NCI-H69 (cell line): ENCODE results near the gene PRM3.
"Not testable (repeated sequence)": the region's sequence is repeated elsewhere in the genome, so short reads cannot be mapped to it uniquely, and the experiment has no call there.

Experiments used
- DNase-seq: peaks from one replicate; lab custom pipeline; 2025; lab: John Stamatoyannopoulos, UW

Gene PRM3

DNA sequence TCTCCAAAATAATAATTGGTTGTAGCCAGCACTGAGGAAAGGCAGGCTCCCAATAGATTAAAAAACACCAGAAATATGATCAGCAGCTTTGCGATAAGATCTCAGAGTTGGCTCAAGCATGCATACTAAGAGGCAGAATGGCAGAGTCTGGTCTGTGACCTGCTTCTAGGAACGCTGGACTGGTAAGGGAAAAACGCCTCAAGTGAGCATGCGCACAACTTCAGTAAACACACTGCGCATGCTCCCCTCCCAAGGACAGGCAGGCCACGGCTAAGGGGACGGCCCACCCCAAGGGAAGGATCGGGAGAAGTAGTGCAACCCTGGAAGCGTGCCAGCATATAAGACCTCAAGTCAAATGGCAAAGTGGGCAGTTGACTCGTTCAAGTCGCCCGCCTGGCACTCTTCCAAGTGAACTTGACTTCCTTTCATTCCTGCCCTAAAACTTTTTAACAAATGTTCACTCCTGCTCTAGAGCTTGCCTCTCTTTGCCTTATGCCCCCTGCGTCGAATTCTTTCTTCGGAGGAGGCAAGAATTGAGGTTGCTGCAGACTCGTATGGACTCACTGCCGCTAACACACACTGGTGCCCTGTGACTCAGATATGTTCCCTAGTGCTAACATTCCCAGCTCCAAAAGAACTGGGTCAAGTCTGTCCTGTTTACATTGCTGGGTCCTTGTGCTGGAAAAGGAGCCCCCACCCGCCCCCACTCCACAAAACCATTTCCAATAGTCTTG, 30.1 kb upstream of the PRM3 start:
- DNase-seq, result peak; percentile 55

DNA sequence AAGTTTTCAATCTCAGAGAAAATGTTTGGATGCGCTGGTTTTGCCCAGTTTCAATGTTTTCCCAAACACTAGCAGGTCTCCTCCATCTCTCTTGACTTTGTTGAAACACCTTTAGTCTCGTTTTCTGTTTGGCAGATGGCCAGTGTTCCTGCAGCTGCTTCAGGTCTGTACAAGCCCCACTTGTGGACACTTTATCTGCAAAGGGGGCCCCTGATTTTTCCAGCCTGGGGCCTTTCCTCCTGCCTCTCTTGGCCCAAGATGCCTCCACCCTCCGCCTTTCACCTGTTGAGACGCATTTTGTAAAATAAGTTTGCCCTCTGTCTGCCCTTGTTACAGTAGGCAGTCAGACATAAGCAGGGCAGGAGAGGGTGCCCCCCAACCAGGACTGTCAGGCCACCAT, 29.5 kb upstream of the PRM3 start:
- DNase-seq, result peak; percentile 83

DNA sequence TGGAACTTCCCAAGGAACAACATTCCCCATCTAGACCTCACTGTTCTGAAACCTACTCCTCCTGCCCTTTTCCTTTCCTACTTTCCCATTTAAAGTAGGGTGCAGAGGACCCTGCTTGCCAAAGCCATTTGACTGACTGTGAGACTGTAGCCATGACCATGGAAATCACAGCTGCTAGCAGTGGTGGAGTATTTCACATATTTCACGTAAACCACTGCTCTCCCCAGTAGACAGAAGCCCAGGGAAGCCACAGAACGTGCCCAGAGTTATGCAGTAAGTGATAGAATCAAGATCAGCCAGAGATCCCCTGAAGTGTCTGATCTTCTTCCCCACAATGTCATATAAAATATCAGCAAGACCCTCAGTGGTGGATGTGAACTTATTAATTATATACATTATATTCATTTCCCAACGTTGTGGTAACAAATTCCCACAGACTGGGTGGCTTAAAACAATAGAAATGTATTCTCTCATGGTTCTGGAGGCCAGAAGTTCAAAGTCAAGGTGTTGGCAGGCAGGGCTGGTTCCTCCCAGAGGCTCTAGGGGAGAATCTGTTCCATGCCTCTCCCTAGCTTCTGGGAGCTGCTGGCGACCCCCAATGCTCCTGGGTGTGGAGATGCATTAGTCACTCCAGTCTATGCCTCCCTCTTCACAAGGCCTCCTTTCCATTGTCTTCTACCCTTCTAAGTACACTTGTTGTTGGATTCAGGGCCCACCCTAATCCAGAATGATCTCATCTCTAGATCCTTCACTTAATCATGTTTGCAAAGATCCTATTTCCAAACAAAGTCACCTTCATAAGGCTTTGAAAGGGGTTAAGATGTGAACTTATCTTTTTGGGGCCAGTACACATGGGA, 28.4 kb upstream of the PRM3 start:
- no peak for DNase-seq

DNA sequence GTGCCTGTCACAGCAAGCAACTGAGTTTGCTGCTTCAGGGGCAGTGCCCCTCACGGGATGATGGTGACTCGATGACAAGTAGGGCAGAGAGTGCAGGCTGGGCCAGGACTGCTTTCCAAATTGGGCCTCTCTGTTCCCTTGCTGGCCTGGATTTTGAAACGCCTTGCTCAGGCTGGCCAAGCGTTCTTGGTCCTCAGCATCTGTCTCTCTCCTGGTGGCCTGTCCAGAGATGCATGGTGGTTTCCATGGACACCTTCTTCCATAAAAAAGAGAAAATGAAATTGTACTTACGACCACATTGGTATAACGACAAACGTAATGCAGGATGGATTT, 27.1 kb upstream of the PRM3 start:
- no peak for DNase-seq

DNA sequence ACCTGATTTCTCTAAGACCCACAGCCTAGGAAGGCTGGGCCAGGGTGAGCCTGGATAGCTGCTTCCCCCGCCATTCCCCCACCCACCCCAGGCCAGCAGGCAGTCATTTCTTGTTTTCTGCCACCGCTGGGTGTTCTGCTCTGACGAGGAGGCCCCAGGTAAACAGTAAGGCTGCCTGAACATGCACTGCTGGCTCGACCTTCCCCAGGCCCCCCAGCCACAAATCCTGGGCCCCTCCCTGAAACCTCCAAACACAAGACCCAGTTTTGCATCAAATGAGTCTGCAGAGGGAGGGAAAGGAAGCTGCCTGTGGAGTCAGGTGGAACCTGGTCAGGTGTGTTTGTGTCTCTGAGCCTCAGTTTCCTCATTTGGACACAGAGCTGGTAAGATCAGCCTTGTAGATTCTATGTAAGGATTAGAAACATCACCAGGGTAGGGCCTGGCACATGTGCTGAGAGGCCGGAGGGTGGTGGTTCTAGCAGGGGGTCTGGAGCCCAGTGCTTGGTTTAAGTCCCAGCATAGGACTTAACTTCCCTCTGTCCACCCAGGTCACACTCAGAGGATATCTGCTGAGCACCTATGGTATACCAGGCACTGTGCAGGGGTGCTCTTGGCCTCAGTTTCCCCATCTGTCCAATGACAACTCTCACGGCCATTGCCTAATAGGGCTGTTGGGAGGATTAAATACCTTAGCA, 26.6 kb upstream of the PRM3 start:
- DNase-seq, result no peak

DNA sequence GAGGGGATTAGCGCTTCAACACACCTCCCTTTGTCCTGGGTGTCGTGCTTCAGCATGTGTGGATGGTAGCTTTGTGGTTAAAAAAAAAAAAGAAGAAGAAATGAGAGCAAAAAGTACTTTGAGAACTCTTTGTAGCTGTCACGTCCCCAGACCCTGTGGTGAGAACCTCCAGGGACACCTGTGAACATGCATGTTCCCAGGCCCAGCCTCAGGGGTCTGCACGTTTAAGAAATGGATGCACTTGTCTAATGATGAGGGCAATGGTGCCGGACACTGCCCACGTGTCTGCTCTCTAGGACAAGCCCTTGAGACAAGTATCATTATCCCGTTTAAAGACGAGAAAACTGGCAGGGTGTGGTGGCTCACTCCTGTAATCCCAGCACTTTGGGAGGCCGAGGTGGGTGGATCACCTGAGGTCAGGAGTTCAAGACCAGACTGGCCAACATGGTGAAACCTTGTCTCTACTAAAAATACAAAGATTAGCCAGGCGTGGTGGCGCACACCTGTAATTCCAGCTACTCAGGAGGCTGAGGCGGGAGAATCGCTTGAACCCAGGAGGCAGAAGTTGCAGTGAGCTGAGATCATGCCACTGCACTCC, 25.6 kb upstream of the PRM3 start:
- not testable (repeated sequence) for DNase-seq

DNA sequence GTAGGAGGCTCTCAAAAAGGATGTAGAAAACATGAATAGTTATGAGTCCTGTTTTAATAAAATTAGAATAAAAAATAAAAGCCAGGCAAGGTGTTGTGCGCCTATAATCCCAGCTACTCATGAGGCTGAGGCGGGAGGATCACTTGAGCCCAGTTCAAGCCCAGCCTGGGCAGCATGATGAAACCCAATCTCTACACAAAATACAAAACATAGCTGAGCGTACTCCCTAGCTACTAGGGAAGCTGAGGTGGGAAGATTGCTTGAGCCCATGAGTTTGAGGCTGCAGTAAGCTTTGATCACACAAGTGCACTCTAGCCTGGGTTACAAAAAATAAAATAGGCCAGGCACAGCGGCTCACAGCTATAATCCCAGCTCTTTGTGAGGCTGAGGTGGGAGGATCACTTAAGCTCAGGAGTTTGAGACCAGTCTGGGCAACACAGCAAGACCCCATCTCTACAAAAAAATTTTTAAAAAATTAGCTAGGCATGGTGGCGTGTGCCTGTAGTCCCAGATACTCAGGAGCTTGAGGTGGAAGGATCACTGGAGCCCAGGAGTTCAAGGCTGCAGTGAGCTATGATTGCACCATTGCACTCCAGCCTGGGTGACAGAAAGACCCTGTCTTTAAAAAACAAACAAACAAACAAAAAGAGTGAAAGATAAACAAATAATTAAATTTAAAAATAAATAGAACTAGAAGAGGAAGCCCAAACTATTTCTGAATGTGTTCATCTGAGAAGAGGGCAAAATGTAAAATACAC, 24.9 kb upstream of the PRM3 start:
- no peak for DNase-seq

DNA sequence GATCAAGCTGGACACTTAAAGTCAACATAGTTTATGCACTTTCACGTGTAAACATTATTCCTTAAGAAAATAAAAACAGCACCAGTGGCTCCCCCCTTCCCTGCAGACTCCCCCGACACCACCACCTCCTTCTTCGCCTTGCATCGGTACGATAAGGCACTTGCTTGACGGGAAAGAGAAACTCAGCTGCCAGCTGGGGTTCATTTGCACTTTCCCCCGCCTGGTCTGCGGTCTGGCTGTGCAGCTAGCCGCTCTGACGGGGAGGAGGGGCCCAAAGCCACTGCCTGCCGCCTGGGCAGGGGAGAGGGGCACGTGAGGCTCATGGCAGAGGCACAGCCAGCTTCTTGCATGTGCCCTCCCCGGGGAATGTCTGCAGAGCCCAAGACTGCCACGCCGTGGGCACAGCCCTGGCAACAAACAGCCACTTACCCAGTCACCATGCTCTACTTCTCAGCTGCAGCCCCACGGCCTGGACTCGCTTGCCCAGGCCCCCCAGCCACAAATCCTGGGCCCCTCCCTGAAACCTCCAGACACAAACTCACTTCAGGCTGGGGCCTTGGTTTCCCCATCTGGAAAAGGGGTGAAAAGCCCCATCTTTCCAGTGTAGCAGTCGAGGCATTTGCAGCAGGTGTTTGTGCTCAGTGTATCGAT, 24.2 kb upstream of the PRM3 start:
- peak; percentile 95 for DNase-seq

DNA sequence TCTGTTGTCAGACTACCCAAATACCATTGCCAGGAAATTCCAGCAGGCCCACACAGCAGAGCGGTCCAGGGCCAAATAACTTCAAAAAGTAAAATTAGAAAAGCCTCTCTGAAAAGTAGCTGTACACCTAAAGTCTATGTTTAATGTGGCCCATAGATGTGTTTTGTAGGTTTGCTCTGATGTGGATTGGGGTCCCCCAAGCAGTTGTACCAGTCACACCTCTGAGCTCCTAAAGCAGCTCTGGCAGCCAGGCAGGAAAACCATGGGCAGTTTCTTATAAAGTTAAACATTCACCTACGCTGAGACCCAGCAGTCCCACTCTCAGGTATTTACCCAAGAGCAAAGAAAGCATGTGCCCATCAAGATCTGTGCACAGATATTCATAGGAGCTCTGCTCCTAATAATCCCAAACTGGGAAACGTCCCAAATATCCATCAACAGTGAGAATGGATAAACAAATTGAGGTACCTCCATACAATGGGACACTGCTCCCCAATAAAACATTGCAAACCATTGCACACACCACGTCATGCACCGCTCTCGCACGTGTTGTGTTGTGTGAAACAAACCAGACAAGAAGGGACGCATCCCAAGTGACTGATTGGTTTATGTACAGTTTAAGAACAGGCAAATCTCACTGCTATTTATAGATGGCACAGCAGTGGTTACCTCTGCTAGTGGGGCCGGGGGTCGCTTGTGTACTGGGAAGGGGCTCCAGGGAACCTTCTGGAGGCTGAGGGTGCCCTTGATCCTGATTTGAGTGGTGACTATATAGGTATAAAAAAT, 23.5 kb upstream of the PRM3 start:
- no peak for DNase-seq

DNA sequence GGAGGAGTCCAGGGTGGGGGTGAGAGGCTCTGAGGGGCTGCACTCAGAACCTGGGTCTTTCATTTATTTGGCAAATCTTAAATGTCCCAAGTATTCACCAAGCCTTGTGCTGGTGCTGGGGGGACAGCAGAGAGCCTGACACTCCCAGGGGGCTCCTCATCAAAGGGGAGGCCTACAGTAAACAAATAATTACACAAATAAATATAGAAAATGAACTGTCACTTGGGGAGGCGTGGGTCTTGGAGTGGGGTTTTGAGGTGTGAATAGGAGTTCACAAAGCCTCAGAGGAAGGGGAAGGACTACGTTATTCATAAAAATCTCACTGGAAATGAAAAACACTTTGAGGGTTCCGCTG, 22.9 kb upstream of the PRM3 start:
- DNase-seq, result no peak

DNA sequence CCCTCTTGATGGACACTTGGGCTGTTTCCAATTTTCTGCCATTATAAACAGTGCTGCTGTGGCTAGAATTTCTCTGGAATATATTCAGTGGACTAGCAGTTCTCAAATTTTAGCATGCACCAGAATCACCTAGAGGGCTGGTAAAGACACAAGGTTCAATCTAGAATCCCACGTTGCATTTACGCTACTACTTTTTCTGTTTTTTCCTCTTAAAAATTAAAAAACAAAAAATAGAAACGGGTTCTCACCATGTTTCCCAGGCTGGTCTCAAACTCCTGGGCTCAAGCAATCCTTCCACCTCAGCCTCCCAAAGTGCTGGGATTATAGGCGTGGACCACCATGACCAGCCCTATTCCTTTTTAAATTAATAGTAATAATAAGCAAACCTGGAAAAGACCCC, 22.2 kb upstream of the PRM3 start:
- peak; percentile 15 for DNase-seq

DNA sequence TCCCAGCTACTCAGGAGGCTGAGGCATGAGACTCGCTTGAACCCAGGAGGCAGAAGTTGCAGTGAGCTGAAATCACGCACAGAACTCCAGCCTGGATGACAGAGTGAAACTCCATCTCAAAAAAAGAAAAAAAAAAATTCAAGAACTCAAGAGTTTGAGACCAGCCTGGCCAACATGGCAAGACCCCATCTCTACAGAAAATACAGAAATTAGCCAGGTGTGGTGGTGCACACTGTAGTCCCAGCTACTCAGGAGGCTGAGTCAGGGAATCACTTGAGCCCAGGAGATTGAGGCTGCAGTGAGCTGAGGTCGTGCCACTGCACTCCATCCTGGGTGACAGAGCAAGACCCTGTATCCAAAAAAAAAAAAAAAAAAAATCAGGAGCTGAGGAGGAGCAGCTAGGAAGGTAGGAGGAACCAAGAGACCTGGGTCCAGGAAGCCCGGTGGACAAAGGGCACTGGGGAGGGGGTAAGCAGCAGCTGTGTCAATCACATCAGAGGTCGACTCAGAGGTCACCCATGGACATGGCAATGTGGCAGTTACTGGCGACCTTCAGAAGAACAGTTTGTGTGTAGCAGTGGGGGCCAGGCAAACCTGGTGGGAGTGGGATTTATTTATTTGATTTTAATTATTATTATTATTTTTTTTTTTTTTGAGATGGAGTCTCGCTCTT, 18.8 kb upstream of the PRM3 start:
- DNase-seq, result no peak

DNA sequence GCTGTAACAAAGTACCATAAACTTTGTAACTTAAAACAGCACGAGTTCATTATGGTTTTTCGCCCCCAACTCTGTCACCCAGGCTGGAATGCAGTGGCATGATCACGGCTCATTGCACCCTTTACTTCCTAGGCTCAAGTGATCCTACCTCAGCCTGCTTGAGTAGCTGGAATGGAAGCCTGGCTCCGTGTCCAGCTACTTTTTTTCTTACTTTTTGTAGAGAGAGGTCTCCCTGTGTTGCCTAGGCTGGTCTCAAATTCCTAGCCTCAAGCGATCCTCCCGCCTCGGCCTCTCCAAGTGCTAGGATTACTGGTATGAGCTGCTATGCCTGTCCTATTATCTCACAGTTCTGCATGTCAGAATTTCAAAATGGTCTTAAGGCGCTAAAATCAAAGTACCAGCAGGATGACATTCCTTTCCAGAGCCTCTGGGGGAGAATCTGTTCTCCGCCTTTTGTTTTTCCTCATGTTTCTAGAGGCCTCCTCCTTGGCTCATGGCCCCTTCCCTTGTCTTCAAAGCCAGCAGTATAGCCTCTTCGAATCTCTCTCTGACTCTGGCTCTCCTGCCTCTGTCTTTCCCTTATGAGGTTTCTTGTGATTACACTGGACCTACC, 17.8 kb upstream of the PRM3 start:
- no peak for DNase-seq

DNA sequence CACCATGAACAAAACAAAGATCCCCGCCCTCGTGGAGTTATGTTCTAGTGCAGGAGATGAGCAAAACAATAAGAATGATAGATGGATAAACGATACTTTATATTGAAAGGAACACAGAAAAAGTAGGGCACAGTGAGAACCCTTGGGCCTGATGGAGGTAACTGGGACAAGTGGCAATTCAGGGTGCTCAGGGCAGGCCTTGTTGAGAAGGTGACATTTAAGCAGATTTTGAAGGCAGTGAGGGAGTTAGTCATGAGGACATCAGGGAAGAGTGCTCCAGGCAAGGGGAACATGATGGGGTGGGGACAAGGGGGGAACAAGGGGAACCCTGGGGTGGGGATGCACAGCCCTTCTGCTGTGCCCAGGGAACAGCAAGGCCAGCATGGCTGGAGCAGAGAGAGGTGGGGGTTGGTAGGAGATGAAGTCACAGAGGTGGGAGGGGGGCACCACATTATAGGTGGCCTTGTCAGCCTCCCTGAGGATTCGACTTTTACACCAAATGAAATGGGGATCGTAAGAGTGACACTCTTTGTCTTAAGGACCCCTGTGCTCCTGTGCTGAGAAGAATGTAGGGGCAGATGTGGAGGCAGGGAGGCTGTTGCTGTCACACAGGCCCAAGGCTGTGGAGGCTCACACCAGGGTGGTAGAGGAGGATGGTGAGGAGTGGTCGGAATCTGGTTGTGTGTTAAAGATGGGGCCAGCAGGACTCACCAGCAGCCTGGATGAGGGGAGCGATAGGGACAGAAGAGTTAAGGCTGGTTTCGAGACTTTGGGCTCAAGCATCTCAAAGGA, 16.9 kb upstream of the PRM3 start:
- no peak for DNase-seq

DNA sequence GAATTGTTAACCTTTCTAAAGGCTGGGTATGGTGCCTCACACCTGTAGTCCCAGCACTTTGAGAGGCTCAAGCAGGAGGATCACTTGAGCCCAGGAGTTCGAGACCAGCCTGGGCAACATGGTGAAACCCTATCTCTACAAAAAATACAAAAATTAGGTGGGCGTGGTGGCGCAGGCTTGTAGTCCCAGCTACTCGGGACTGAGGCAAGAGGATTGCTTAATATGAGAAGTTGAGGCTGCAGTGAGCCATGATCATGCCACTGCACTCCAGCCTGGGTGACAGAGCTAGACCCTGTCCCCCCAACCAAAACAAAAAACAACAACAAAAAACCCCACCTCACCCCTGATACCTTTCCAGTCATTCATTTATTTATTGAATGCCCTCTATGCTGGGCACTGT, 16.3 kb upstream of the PRM3 start:
- not testable (repeated sequence) for DNase-seq

DNA sequence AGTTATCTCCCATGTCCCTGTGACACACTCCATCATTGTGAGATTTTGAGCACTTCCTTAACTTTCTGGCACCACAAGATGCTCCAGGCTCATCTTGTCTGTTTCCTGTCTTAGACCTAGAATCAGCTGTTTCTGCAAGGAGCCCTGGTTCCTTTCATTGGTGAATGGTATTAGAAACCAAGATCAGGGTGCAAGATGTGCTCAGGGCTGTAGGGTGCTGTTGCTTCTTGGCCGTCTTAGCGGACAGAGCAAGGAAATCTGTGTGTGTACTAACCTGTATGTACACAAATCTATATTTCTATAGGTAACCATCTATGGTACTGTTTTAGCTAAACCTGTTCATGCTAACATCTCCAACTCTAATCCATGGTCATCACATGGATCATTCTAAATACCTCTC, 15.8 kb upstream of the PRM3 start:
- DNase-seq, result no peak

DNA sequence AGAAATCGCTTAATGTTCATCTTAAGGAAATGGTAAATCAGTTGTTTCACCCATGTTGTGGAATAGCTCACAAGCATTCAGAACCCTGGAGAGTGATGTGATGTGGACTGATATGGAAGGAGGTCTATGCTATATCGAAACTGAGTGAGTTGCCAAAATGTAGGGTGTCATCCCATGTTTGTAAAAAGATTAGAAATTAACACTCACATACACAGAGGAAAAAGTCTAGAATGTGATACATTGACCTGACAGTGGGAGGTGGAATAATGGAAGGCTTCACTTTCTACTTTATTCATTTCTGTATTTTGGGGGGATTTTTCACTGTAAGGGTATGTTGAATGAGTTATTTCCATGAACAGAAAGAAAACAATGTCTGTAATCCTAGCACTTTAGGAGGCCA, 12.4 kb upstream of the PRM3 start:
- DNase-seq, result no peak

DNA sequence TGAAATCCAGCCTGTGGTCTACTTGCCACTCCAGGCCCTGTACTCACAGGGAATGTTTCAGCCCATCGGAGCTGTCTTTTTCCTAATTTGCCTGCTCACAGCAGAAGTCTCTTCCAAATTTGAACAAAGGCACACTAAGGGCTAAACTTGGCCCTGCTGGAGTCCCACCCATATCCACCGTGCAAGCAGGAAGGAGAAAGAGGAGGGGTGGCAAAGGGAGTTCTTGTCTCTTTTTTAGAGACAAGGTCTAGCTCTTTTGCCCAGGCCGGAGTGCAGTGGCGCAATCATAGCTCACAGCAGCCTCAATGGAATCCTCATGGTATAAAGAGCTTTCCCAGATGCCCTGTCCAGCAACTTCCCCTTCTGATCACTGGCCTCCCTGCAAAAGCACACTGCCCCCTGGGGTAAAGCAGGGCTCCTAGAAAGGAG, 10.4 kb upstream of the PRM3 start:
- no peak for DNase-seq
